GM21360 (cell line): ENCODE measurements around the gene SLC5A2.
"Not testable (repeated sequence)": the region's sequence is repeated elsewhere in the genome, so short reads cannot be mapped to it uniquely, and the experiment has no call there.

ENCODE experiments used
- ATAC-seq: cut with Tn5 transposase; IDR thresholded peaks from one replicate; pipeline ENCODE4 v1.9.1; 2021; ENCODE audit warnings: mild to moderate bottlenecking, moderate library complexity; ENCODE audit not compliant: unreplicated experiment

The SLC5A2 gene

GRCh38 chr16:31474773-31475738 lies 7.9 kb upstream of the SLC5A2 start:
- ATAC-seq = no peak

GRCh38 chr16:31475946-31476302 lies 7.0 kb upstream of the SLC5A2 start:
- ATAC-seq = no peak

GRCh38 chr16:31476303-31477219 lies 6.4 kb upstream of the SLC5A2 start:
- peak; percentile 61 for ATAC-seq

- ATAC-seq = peak; percentile 27
These were observed 5.4 kb upstream of the SLC5A2 start for GRCh38 chr16:31477220-31478216.

GRCh38 chr16:31478956-31479355 lies 4.0 kb upstream of the SLC5A2 start:
- ATAC-seq = no peak

- no peak for ATAC-seq
These were observed 3.2 kb upstream of the SLC5A2 start for GRCh38 chr16:31479751-31480150.

- ATAC-seq = no peak
These were observed 1.9 kb upstream of the SLC5A2 start for GRCh38 chr16:31480851-31481536.

GRCh38 chr16:31484048-31484447 lies 1.1 kb downstream of the SLC5A2 start:
- not testable (repeated sequence) for ATAC-seq

- no peak for ATAC-seq
These were observed 1.7 kb downstream of the SLC5A2 start for GRCh38 chr16:31484491-31485171.

GRCh38 chr16:31485571-31485970 lies 2.6 kb downstream of the SLC5A2 start:
- ATAC-seq = no peak

GRCh38 chr16:31486045-31486444 lies 3.1 kb downstream of the SLC5A2 start:
- no peak for ATAC-seq

GRCh38 chr16:31487071-31487719 lies 4.3 kb downstream of the SLC5A2 start:
- no peak for ATAC-seq

GRCh38 chr16:31487720-31488467 lies 5.0 kb downstream of the SLC5A2 start:
- peak; percentile 57 for ATAC-seq

GRCh38 chr16:31488468-31489297 lies 5.8 kb downstream of the SLC5A2 start:
- no peak for ATAC-seq

- no peak for ATAC-seq
These were observed 6.3 kb downstream of the SLC5A2 start for GRCh38 chr16:31489298-31489564.

GRCh38 chr16:31489616-31490584 lies 7.0 kb downstream of the SLC5A2 start:
- no peak for ATAC-seq
